ENCODE measurements around the gene TFEC.
"Not testable (repeated sequence)": the region's sequence is repeated elsewhere in the genome, so short reads cannot be mapped to it uniquely, and the experiment has no call there.

Gene TFEC

GRCh38 chr7:115987486-115987885 is 43.1 kb downstream of the TFEC start:
- no peak for DNase-seq

DNA sequence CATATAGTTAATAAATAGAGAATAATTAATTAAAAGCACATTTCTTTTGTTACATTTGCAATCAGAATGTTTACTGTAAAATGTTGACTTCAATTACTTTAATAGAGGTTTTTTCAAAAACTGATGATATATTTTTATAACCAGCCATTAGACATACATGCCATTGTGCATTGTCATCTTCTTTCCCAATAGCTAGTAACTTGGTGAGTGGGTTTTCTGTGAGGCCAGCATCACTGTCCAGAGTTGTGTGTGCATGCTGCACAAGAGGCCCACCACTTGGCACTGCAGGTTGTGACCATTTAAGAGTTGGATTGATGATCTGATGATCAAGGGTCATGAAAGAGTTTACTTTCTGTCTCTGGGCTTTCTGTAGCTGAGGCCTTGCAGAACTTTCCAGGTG is 46.5 kb downstream of the TFEC start:
- DNase-seq, result no peak

DNA sequence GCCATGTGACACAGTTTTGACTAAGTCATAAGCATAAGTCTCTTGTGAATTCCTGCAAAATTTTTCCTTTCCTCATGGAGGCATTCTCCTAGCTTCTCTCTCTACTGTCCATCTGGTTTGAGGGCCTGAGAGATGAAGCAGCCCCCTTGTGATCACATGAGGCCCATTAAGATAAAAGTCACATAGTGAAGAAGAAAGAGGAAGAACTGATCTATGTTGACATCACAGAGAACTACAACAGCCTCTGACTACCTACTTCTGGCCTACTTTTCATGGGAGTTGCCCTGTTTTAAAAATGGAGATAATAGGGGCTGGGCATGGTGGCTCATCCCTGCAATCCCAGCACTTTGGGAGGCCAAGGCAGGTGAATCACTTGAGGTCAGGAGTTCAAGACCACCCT is 50.4 kb downstream of the TFEC start:
- DNase-seq, result no peak

GRCh38 chr7:115976651-115977050 is 53.9 kb downstream of the TFEC start:
- DNase-seq, result no peak

GRCh38 chr7:115975766-115976165 is 54.8 kb downstream of the TFEC start:
- no peak for DNase-seq

- no peak for DNase-seq
These were observed 57.2 kb downstream of the TFEC start for GRCh38 chr7:115973406-115973805.

GRCh38 chr7:115971506-115971905 is 59.1 kb downstream of the TFEC start:
- no peak for DNase-seq

GRCh38 chr7:115968596-115968995 is 62.0 kb downstream of the TFEC start:
- DNase-seq, result no peak

- DNase-seq, result no peak
These were observed 62.4 kb downstream of the TFEC start for GRCh38 chr7:115968171-115968570.

DNA sequence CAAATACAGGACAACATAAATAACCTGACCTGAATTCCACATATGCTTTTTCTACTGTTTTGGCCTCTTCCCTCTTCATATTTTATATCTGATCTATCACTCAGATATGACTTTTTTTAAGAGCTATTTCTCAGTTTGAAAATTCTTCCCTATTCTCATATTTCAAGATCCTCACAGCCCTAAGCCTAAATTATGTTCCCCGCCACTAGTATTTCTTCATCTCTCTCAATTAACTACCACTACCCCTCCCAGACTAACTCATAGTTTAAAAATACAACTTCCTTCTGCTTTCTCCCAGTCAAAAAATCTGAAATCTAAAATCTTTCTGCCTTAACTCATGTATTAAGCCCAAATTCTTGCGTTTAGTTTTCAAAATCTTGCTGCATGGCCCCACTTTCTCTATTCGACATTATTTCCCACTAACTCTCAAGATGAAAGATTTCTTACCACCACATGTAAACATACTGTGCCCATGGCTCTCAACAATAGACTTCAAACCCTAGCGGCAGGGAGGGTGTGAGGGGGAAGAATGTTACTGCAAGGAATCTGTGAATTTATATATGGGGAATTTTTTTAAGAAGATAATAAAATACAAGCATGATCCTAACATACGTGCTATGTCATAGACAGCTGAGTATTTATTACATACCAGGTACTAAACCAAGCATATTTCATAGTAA is 64.6 kb downstream of the TFEC start:
- DNase-seq, result no peak

DNA sequence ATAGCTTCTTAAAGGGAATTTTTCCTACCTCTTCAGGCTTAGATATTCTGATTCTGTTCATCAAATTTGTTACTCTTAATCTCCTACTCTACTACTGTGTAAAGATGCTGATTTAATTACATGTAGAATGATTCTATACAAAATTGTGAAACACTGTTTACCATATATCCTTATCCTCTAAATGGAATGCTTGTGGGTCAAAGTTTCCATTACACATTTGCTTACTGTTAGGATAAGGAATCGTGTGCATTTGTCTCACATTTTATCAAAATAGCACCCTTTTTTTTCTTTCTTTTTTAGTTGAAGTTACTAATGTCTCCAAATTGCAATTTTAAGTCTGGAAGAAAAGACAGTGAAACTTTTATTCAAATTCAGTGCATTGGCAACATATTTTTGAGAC is 65.3 kb downstream of the TFEC start:
- DNase-seq, result no peak

DNA sequence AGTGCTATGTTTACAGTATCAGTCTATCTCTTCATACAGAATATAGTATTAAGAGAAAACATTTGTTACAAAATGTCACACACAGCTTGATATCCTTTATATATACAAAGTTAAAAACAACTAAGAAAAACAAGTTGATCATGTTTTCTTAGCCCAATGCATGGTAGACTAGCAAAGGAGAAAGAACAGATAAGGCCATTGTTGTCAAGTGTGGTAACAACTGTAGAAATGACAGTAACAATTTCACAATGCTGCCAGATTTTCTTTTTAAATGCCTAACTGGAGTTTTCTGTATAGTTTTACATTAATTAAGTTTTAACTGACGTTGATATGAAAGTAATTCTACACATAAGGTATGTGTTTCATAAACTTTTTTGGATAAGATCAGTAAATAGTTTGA is 65.8 kb downstream of the TFEC start:
- DNase-seq, result no peak

GRCh38 chr7:115962340-115962739 is 68.2 kb downstream of the TFEC start:
- no peak for DNase-seq

GRCh38 chr7:115953592-115954255 is 76.8 kb downstream of the TFEC start:
- peak; percentile 36 for DNase-seq

- DNase-seq, result no peak
These were observed 77.7 kb downstream of the TFEC start for GRCh38 chr7:115952832-115953231.

DNA sequence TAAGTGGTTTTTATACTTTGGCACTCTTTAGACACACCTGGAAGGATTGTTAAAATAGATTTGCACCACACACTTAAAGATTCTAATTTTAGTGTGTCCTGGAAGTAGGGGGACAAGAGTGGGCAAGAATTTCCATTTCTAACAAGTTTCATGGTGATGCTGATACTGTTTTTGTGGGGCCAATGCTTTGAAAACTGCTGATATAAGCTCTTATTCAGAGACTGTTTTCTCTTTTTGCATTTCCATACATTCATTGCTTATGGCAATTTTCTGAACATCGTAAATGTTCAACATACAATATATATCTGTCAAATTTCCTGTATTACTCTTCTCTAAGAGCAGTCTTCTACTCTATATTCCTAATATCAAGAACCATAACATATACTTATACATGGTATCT is 79.0 kb downstream of the TFEC start:
- no peak for DNase-seq

DNA sequence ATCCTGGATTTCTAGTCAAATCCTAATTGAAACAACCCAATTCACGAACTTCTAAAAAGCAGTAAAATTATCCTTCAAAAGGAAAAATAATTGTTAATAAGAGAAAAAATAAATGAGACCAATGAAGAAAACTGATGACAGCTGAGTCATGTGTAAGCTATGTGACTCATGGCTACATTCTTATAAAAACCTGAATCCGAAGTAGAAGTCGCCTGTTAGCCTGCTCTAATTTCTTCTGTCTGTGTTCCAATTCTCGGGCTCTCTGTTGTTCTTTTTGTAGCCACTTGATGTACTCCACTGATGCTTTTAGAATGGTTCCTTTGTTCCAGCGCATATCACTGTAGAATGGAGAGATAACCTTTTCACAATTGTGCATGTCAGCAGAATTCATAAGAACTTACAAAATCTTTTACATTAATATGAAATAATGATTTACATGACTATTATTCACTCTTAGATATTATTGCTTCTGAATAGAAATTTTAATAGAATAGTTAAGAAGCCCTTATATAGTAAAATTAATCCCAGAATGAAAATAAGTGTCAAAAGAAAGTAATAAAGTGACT is 88.8 kb downstream of the TFEC start:
- DNase-seq, result peak; percentile 2

- DNase-seq, result no peak
These were observed 90.0 kb downstream of the TFEC start for GRCh38 chr7:115940460-115941060.

DNA sequence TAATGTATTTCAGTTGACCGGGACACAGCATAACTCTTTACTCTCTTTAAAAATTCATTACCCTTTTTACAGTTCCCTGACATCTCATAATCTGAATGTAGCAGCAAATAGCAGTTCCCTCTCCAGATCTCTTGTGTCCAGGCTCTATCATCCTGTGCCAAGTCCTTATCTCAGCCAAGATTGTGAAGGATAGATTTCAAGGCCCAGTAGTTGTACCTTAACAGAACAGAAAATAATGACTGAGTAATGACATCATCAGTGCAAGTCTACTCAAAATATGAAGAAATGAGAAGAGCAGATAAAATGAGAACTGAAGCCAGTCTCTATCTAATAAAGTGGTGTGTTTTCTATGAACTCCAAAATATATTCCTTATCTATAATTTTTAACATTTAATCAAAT is 92.6 kb downstream of the TFEC start:
- no peak for DNase-seq

- DNase-seq, result no peak
These were observed 97.1 kb downstream of the TFEC start for GRCh38 chr7:115933471-115933870.

- DNase-seq, result no peak
These were observed 97.7 kb downstream of the TFEC start for GRCh38 chr7:115932880-115933279.

DNA sequence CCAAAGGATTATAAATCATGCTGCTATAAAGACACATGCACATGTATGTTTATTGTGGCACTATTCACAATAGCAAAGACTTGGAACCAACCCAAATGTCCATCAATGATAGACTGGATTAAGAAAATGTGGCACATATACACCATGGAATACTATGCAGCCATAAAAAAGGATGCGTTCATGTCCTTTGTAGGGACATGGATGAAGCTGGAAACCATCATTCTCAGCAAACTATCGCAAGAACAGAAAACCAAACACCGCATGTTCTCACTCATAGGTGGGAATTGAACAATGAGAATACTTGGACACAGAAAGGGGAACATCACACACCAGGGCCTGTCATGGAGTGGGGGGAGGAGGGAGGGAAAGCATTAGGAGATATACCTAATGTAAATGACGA is 100.4 kb downstream of the TFEC start:
- DNase-seq, result not testable (repeated sequence)

DNA sequence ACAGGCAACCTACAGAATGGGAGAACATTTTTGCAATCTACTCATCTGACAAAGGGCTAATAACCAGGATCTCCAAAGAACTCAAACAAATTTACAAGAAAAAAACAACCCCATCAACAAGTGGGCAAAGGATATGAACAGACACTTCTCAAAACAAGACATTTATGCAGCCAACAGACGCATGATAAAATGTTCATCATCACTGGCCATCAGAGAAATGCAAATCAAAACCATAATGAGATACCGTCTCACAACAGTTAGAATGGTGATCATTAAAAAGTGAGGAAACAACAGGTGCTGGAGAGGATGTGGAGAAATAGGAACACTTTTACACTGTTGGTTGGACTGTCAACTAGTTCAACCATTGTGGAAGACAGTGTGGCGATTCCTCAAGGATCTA is 100.8 kb downstream of the TFEC start:
- not testable (repeated sequence) for DNase-seq

GRCh38 chr7:115924411-115924810 is 106.2 kb downstream of the TFEC start:
- no peak for DNase-seq

All from retina (tissue), 1 donor.